DMS79 treated with DMSO at 0.1 percent for 48 hours (cell line): ENCODE data around the gene LNPK.
A peak's percentile ranks its signal among the peaks of the same experiment; 100 is the strongest.
"Not testable (repeated sequence)": the region's sequence is repeated elsewhere in the genome, so short reads cannot be mapped to it uniquely, and the experiment has no call there.

Experiments
- DNase-seq: peaks from one replicate; lab custom pipeline; 2025; lab: John Stamatoyannopoulos, UW

The LNPK gene

DNA sequence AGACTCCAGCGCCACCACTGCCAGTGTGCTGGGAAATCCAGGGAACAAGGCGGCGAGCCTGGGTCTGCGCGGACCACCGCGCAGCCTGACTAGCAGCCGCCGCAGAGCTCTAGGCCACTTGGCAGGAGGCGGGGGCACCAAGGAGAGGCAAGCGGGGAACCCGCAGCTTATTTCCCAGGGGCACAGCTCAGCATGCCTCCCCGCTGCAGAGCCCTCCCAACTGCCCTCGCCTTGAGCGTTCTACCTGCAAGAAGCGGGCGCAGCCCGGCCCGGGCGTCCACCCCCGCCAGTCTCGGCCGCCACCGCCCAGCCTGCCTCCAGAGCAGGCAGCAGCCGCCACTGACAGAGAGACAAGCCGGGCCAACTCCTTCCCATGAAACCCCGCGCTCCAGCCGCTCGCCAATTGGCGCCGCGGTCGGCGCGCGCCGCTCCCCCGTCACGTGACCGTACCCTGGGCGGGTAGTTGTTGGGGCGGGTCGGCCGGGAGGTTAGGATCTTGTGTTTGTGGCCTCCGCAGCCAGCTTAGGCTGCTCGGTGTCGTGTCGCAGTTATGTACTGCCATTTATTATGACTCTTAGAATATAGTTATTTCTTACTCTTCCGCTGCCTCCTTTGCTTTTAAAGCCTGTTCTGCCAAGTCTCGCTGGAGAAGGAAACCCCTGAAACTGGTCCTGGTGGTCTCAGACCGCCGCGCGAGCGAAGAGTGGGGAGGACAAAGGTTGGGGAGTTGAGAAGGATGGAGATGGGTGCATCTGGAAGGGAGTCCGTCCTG lies at the start of gene LNPK:
LNPK (minus strand) TSS at position 352 of the 772 bp plus-strand sequence. CDS start 6,683 bp downstream, outside the sequence.
- peak; percentile 91 for DNase-seq

DNA sequence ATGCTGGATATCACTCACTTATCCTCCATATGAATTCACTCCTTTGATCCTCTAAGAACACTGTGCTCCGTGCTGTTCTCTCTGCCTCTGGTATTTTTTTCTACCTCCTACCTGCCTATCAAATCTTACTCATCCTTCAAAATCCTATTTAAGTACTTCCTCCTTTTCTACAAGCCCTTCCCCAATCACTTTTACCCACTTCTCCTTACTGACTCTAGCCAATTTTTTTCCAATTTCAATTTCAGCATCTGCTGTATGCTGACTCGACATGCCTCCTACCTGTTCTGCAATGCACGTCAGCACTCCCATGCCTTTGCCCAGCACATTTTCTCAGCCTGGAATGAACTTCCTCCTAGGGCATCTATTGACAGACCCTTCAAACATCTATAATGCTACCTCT lies 37.3 kb upstream of the LNPK start:
- DNase-seq, result no peak

DNA sequence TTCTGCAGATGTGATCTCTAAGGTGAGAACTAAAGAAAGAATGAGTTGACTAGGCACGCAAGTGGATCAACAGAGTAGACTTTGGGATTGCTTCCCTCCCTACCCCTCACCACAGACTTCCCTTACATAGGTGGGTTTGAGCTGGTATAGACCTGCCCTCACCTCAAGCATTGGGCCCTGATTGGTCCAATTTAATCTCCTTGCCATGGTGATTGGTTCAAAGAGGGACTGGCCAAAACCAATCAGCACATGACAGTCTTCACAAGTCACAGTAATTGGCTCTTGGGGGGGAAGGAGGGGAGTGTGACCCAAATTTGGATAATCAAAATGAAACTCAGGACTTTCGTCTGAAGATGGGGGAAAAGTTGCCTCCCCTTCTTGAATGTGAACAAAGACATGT lies 36.6 kb upstream of the LNPK start:
- DNase-seq, result no peak

DNA sequence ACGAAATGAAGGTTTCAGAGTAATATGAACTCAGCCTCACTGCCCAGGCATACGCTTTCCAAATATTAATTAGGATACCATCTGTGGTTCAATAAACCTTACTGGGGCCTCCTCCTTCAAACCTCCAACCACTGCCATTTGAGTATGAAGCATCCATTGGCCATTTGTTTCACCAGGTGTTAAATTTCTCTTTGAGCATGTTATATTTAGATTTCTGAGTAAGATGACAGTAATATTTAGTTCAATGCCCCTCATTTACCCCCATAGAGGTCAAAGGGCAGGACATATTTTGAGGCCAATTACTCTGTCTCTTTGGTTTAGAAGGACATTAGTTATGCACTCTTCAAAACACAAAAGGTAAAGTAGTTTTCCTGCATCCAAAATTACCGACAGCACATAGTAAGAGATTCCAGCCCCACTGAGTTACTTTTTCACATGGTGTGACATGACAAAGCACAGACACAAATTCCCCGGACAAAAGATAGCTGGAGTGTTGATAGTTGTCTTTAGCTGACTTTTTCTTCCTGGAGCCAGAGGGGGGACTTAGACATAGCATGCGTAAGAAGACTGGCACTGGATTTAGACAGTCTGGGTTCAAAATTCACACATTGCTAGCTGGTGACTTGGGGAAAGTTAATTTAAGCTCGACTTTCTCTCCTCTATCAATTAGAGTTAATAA lies 33.1 kb upstream of the LNPK start:
- DNase-seq, result no peak

GRCh38 chr2:176027806-176028205 lies 25.7 kb upstream of the LNPK start:
- no peak for DNase-seq

DNA sequence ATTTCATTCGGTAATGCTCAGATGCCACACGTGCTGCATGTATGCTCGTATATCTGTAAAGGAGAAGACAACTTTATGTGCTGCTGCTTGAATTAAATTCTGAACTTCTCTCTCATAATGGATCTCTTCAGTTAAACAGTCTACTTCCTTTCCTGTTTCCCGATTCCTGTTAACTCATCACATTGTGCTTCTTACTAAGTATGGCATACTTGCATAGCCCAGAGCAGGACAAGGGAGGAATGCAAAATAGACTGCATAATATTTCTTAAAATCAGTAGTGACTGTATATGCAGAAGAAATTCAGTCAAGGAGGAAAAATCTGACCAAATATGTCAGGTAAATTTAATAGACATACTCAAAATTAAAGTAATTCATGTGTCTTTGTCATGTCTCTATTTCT lies 23.9 kb upstream of the LNPK start:
- no peak for DNase-seq

DNA sequence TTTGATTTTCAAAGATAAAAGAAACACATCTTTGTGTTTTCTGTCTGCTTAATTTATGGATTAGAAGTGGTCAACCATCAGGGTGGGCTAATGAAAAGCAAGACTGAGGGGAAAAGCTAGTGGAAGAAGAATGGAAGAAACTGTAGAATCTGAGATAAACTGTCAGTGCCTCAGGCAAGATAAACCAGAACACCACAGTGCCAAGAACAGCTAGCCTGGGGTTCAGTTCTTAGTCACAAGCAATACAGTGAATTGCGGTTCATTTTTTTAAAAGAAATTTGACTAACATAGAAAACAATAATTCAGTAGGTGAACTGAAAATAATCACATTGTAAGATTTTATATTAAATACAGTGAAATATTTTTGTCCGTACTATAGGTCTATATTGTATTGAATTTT lies 22.0 kb upstream of the LNPK start:
- DNase-seq, result no peak

GRCh38 chr2:176022048-176022447 lies 20.0 kb upstream of the LNPK start:
- no peak for DNase-seq

GRCh38 chr2:176020400-176020799 lies 18.3 kb upstream of the LNPK start:
- no peak for DNase-seq

DNA sequence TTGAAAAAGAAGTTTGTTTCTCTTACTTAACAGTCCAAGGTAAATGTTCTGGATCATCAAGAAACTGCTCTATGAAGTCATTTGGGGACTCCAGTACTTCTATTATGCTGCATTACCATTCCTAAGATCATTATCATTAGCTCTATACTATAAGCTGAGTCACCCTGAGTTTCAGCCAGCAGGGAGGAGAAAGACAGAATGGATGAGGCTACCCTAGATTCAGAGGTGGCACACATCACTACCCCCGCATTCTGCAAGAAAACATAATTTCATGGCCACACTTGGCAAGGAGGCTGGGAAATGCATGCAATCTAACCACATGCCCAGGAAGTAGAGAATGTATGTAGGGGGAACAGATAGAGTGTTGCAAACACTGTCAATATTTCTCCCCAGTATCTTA lies 16.6 kb upstream of the LNPK start:
- DNase-seq, result no peak

DNA sequence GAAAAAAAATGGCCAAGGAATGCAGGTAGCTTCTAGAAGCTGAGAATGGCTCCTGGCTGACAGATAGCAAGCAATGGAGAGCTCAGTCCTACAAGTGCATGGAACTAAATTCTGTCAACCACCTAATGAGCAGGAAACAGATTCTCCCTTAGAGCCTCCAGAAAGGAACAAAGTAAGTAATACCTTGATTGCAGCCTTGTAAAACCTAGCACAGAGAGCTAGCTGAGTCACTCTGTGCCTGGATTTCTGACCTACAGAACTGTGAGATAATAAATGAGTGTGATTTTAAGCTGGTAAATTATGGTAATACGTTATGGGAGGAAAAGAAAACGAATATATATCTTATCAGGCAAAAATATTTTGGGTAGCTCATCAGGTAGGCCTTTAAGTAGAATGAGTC lies 7.4 kb upstream of the LNPK start:
- DNase-seq, result no peak

DNA sequence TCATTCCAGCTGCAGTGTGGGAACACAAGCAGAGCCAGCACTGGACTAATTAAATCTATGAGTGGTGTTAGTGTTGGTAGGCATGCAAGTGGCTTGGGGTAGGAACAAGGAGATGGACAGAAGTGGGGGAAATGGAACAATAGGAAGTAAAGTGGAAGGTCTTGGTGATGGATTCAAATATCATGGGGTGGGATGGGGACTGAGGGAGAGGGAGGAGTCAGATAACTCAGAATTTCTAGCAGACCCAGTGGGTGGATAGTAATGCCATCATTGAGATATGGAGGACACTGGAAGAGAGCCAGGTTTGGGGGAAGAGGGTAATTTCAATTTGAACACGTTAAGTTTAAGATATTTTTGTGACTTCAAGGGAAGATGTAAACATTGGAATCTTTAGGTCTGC lies 2.9 kb upstream of the LNPK start:
- no peak for DNase-seq

DNA sequence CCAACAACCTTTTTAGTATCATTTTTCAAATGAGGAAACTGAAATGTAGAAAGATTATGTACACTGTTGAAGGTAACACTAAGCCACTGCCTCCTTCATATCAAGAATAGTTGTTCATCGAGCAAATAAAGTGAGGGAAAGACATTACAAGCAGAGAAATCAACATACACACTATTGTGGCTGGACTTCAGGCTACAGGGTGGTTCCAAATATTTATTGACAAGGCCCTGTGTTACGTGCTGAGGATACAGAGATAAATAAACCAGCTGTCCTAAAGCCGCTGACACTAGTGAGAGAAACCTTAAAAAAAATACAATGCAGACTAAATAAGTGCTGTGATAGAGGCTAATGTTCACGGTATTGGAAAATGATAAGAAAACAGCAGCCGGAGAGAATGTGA lies 1.9 kb upstream of the LNPK start:
- DNase-seq, result peak; percentile 36

DNA sequence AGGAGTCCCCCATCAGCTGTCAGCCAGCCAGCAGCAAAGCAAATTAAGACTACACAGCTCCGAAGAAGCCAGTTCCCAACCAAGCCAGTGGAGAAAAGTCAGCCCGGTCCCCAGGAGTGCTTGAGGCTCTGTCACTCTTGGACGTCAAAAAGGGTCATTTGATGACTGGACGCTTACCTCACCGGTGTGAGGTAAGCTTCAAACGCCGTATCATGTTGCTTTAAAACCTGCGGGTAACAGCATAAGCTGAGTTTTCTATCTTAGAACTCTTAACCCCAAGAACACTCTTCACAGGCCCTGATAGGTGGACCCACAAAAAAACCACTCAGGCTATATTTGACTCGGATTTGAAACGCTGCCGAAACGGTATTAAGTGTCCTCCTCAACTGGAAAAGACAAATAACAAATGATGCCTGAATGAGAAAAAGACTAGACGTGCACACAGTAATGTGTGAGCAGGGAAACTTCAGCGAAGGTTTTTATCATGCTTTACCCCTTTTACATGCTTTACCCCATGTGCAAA lies 682 bp upstream of the LNPK start:
- DNase-seq, result peak; percentile 87

DNA sequence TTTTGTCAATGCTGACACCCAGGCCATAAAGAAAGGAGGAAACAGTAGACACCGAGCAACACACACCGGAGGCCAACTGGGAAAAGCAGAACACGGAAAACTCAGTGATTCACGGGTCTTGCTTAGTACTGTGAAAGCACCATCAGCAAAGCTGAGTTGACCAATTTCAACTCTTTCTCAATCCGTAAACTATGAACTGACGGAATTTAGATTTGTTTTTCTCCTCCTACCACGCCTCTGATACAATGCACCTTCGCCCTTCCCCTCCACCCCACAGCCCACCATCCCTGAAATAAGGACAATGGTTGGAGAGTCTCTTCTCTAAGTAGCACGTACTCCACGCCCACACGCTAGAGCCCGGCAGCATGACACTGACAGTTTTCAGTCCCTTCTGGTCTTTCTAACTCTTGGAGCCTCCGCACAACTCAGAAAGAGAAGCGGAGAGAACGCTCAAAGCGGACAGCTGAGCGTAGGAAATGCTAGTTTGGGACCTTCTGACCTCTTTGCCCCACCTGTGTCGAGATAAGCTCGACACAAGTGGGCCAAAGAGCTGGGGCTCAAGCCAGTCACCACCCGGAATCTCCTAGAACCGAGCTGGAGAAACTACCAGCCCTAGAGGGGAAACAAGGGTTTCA lies 669 bp downstream of the LNPK start:
- DNase-seq, result peak; percentile 55

- DNase-seq, result no peak
Measured at GRCh38 chr2:175999283-175999819, 2.7 kb downstream of the LNPK start.

GRCh38 chr2:175990099-175990498 lies 12.0 kb downstream of the LNPK start:
- no peak for DNase-seq

- DNase-seq, result not testable (repeated sequence)
Measured at GRCh38 chr2:175987126-175987525, 14.9 kb downstream of the LNPK start.

DNA sequence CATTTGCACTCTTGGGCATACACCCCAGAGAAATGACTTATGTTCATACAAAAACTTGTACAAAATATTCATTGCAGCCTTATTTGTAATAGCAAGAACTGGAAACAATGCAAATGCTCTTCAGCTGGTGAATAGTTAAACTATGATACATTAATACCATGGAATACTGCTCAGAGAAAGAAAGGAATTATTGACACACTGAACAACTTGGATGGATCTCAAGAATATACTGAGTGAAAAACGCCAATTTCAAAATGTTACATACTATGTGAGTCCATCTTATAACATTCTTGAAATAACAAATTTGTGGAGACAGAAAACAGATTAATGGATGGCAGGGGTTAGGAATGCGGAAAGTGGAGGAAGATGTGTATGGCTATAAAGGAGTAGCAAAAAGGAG lies 17.2 kb downstream of the LNPK start:
- no peak for DNase-seq

DNA sequence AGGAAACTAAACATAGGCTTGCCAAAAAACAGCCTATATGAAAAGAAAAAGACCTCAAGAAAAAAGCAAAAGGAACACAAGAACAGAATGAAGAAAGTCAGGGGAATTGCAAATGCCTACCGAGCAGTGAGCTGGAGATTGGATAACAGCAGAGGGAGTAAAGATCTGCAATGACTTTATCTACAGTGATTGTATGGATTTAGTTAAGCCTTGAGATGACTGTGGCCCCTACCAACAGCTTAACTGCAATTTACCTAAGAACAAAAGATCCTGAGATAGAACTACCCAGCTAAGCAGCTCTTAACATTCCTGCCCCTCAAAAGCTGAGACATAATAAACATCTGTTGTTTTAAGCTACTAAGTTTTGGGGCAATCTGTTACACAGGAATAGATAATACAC lies 20.5 kb downstream of the LNPK start:
- DNase-seq, result no peak

DNA sequence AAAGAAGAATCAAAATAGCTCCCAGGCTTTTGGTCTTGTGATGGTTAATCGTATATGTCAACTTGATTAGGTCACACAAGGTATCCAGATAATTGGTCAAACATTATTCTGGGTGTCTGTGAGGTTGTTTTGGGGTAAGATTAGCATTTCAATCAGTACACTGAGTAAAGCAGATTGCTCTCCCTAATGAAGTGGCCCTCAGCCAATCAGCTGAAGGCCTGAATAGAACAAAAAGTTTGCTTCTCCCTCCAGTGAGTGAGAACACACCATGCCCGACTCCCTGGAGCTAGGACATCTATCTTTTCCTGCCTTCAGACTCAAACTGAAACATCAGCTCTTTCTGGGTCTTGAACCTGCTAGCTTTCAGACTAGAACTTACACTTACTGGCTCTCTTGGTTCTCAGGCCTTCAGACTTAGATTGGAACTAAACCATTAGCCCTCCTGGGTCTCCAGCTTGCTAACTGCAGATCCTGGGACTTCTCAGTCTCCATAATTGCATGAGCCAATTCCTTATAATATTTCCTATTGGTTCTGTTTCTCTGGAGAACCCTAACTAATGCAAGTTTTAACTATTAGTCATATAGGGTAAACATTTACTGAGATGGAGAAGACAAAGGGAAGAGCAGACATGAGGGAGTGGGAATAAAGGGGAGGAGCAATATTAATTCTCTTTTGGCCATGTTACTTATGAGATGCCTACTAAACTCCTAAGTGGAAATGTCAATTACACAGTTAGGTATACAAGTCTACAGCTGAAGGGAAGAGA lies 25.5 kb downstream of the LNPK start:
- no peak for DNase-seq

DNA sequence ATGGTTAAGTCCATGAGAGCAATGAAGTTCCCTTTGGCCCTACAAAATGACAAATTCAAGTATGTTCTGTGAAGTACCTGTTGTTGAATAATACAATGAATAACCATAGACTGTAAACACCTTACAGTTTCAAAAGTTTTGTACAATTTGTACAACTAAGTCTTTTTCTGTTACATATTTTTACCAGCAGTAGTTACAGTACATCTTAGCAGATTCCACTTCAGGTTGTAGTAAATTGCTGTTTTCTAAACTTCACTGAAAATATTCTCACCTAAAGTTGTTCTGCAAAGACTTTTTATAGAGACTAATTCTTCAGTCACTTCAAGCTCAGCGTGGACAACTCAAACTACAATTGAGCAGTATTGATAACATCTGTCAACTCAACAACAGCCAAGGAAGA lies 28.7 kb downstream of the LNPK start:
- DNase-seq, result no peak
